ELR (cell line): ENCODE measurements around the gene TENM3.

Source experiments
- DNase-seq: peaks from one replicate; pipeline ENCODE4 v3.0.0-alpha.2; 2015; ENCODE audit warnings: low read depth

The TENM3 gene

GRCh38 chr4:182454440-182455013 lies 211.3 kb downstream of the TENM3 start:
- DNase-seq, result no peak

- no peak for DNase-seq
Measured at GRCh38 chr4:182465114-182465513, 221.9 kb downstream of the TENM3 start.

- DNase-seq, result no peak
Measured at GRCh38 chr4:182465979-182466378, 222.8 kb downstream of the TENM3 start.

DNA sequence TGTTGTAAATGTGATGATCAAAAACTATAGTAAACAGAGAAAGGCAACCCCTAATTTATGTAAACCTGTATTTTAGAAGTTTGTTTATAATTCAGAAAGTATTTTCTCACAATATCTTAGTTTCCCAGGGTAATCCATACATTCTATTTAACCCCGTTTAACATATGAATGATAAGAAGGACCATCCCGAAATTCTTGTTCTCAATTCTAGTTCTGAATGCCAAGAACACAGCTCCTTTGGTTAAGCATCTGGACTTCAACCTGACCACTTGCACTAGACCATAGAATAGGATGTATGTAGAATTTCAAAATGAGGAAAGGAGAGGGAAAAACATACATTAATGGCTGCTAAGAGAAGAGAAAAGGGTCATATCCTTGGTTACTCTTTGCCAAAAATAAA lies 227.0 kb downstream of the TENM3 start:
- no peak for DNase-seq

GRCh38 chr4:182475539-182475938 lies 232.3 kb downstream of the TENM3 start:
- DNase-seq, result no peak

GRCh38 chr4:182478475-182478874 lies 235.3 kb downstream of the TENM3 start:
- peak; percentile 69 for DNase-seq

DNA sequence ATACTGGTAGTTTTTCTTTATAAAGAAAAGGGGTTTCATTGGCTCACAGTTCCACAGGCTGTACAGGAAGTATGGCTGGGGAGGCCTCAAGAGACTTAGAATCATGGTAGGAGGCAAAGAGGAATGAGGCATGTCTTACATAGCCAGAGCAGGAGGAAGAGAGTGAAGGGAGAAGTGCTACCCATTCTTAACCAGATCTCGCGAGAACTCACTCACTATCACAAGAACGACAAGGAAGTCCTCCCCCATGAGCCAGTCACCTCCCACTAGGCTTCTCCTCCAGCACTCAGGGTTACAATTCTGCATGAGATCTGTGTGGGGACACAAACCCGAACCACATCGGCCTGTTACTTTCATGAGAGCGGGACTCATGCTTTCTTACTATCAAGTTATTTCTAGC lies 240.5 kb downstream of the TENM3 start:
- DNase-seq, result no peak

DNA sequence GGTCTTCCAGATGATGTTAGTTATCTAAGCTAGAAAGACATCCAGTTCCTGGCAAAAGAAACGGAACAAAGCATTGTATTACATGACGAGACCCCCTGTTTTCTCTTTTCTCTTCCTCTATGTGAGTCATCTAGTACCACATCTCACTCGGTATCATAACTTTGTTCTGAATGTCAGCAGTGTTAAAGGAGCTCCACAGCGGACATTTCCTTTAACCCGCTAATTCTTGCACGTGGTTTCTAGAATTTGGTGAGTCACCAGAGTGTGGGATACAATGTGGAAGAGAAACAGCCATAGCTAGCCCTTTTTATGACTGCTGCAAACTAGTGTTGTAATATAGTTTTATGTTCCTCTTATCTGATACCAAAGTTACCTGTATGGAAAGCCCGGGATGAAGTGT lies 243.7 kb downstream of the TENM3 start:
- DNase-seq, result no peak

DNA sequence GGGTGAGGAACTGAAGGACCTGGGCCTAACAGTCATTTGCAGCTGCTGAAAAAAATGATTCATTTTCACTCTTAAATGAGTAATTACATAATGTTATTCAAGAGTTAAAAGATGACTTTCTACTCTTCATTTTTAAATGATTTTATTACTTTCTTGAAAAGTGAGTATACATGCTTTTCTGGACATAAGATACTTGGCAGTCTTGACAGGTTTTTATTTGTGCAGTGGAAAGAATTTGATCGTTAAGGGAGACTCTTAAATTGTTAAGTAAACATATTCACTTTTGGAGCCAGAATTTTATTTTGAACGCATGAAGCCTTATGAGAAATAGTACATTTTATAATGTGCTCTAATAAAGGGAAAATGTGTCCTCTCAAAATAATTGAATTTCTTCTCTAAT lies 245.7 kb downstream of the TENM3 start:
- DNase-seq, result no peak

GRCh38 chr4:182489607-182490006 lies 246.4 kb downstream of the TENM3 start:
- no peak for DNase-seq

DNA sequence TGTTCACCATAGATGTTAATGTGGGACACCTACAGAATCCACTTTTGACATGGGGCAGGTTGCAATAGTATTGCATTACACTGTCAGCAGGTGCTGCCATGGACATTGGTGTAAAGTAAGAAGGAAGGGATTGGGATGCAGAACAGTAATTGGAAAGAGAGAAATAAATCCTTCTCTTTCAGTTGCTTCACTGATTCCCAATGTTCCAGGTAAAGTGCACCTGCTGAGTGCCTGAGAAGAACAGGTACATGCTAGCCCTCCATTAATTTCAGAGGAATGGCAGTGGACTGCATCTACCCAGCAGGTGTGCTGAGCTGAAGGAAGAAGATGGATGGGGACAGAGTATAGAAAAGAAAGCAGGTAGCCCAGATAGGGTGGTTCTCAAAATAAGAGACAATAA lies 248.5 kb downstream of the TENM3 start:
- DNase-seq, result no peak

GRCh38 chr4:182492423-182492822 lies 249.2 kb downstream of the TENM3 start:
- DNase-seq, result peak; percentile 24

GRCh38 chr4:182493377-182493776 lies 250.2 kb downstream of the TENM3 start:
- no peak for DNase-seq

- DNase-seq, result no peak
Measured at GRCh38 chr4:182494103-182494502, 250.9 kb downstream of the TENM3 start.

DNA sequence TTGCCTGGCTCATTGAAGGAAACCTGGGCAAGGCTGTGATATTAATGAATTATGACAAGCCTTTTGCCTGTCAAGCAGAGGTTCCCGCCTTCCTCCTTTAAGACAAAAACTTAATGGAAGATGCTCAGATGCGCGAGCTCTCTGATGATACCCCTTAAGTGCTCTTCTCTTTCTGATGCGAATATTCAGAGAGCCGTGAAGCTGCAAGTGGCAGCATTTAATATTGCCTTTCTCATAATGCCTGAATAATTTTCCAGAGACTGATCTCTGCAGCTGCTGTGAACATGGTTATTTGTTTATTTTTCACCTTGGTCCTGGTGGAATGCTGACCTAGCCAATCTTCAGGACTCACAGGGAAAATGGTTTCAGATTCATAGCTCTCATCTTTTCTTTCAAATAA lies 251.8 kb downstream of the TENM3 start:
- DNase-seq, result no peak

- no peak for DNase-seq
Measured at GRCh38 chr4:182495645-182496385, 252.6 kb downstream of the TENM3 start.

- no peak for DNase-seq
Measured at GRCh38 chr4:182496408-182496807, 253.2 kb downstream of the TENM3 start.

- no peak for DNase-seq
Measured at GRCh38 chr4:182502064-182502463, 258.9 kb downstream of the TENM3 start.

DNA sequence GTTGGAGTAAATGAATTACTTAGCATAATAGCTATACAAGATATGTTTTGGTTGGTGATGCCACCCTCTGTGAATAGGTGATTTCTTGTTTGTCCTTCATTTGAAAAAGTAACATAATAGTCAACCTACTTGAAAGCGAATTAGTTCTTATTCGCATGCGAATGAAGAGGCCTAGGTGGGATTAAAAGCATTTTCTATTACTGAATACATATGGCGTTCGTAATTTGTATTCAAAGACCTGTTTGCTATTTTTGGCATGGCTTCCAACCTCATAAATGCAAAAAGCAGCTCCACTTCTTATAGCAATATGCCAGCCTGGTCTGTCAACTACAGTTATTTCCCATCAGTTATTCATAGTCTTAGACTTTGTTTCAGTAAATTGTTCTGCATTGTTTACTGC lies 261.3 kb downstream of the TENM3 start:
- DNase-seq, result no peak

- no peak for DNase-seq
Measured at GRCh38 chr4:182507805-182508204, 264.6 kb downstream of the TENM3 start.

- DNase-seq, result no peak
Measured at GRCh38 chr4:182510836-182511235, 267.6 kb downstream of the TENM3 start.

DNA sequence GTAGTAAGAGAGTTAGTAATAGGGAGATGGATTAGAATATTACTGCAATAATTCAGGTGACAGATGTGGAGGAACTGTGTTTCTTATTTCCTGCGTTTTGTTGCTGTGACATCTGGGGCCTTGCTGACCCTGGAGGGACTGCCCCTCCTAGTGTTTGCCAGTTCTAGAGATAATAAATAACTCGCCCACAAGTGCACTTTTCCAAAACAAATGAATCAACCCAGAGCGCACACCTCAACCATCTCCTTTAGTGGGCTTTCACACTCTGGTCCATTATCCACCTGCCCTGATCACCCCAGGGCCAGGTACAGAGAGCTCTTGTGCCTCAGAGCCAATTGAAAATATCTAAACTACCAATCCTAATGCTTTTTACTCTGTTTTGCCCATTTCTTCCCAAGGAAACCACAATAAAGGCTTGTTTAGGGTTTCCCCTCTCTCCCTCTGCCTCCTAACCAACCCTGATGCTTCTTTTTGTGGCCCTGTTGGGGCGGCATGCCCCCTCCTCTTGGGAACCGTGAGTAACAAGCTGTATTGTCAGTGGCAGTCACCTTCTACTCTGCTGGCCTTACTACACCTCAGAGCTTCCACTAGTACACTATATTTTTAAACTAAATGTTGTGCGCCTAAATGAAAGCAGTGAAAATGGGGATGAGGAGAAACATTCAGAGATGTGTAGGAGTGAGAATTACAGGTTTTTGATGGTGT lies 270.5 kb downstream of the TENM3 start:
- no peak for DNase-seq

GRCh38 chr4:182518421-182518820 lies 275.2 kb downstream of the TENM3 start:
- DNase-seq, result no peak
